PFSK-1 (cell line): ENCODE measurements around the gene APBB1.

Experiments used
- FOXP2 ChIP-seq: optimal IDR thresholded peaks from 2 replicates; pipeline ENCODE3; 2011; ENCODE audit warnings: borderline replicate concordance, control low read depth, inconsistent platforms; ENCODE audit not compliant: insufficient read depth; ENCODE audit errors: extremely low read length, extremely low read depth
- POLR2AphosphoS5 ChIP-seq: IDR thresholded peaks from 2 replicates; pipeline ENCODE4 v1.6.1; 2012; ENCODE audit warnings: low read depth, mild to moderate bottlenecking, control low read depth, low read length, moderate library complexity
- REST ChIP-seq, 2 experiments: IDR thresholded peaks; 2 replicates each; pipeline versions ENCODE4 v1.6.1 to v1.8.0; 2011 to 2012; ENCODE audit warnings: low read depth in 2 of 2, low read length in 2 of 2, control low read depth in 1 of 2, inconsistent platforms in 1 of 2, mild to moderate bottlenecking in 1 of 2, moderate library complexity in 1 of 2; ENCODE audit not compliant: insufficient read depth in 1 of 2
- SIN3A ChIP-seq: IDR thresholded peaks from 2 replicates; pipeline ENCODE4 v1.6.1; 2012; ENCODE audit warnings: mild to moderate bottlenecking, low read length, moderate library complexity, borderline replicate concordance; ENCODE audit not compliant: insufficient read depth
- TAF1 ChIP-seq: IDR thresholded peaks from 2 replicates; pipeline ENCODE4 v1.6.1; 2012; ENCODE audit warnings: low read length, control low read depth, borderline replicate concordance; ENCODE audit not compliant: insufficient read depth

DNA sequence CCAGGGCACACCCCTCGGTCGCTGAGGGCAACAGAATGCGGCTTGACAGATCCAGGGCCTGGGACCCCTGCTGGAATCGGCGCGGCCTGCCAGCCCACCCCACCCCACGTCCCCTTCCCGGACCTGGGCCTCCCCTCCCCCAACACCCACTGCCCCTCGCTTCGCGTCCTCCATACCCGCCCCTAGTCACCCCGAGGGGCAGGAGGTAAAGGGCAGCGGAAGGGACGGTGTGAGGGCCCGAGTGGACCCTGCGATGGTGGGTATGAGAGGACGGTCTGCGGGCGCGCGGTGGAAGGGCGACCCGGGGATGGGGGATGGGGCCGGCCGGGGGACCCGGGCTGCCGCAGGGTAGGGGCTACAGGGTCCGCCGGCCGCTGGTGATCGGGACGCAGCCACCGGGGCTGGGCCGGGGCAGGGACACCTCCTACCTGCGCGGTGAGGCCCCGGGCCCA is 311 bp downstream of the APBB1 start:
- TF ChIP-seq TAF1 (no peak), REST (IDR thresholded peaks at IDR 0.05; ENCODE audit: insufficient read depth in 1 of 2, low read depth in 2 of 2, low read length in 2 of 2) (no peak), POLR2AphosphoS5 (no peak), FOXP2 (no peak), SIN3A (no peak)
